GM19025 (cell line): ENCODE measurements around the gene ST7.
"Not testable (repeated sequence)": the region's sequence is repeated elsewhere in the genome, so short reads cannot be mapped to it uniquely, and the experiment has no call there.

Source experiments
- ATAC-seq: cut with Tn5 transposase; IDR thresholded peaks from one replicate; pipeline ENCODE4 v1.9.1; 2021; ENCODE audit warnings: mild to moderate bottlenecking, low read depth, moderate library complexity; ENCODE audit not compliant: unreplicated experiment

Gene ST7

GRCh38 chr7:116975024-116975423, 21.7 kb downstream of the ST7 start:
- not testable (repeated sequence) for ATAC-seq

- ATAC-seq = no peak
Measured at GRCh38 chr7:116977172-116977571, 23.9 kb downstream of the ST7 start.

GRCh38 chr7:116978006-116978405, 24.7 kb downstream of the ST7 start:
- ATAC-seq = no peak

GRCh38 chr7:116979430-116979829, 26.1 kb downstream of the ST7 start:
- no peak for ATAC-seq

- no peak for ATAC-seq
Measured at GRCh38 chr7:116980354-116980753, 27.1 kb downstream of the ST7 start.

DNA sequence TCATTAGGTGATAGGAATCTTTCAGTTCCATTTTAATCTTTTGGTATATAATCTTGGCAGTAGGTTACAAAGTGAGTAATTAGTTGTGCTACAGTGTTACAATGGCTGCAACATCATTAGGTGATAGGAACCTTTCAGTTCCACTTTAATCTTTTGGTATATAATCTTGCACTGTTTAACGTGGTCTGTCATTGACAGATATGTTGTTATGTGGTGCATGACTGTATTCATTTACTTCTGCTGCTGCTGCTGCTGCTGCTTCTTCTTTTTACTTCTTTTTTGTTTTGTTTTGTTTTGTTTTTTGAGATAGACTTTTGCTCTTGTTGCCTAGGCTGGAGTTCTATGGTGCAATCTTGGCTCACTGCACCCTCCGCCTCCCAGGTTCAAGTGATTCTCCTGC, 28.6 kb downstream of the ST7 start:
- no peak for ATAC-seq

DNA sequence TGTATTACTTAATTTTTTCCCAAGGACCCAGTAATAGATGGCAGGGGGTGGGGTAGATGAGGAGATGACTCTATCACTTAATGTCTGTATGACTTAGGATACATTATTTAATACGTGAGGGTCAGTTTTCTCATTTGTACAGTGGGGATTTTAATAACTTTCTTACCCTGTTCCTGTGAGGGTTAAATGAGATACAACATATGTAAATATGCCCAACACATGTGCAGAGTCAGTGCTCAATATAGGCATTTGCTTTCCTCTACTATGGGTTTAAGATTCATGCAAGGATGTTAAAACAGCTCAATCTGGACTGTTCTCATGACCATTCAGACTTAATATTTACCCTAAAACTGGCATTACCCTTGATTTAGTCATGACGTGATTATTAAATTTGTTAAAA, 31.2 kb downstream of the ST7 start:
- ATAC-seq = no peak

- ATAC-seq = no peak
Measured at GRCh38 chr7:116984917-116985316, 31.6 kb downstream of the ST7 start.

GRCh38 chr7:116985575-116985974, 32.3 kb downstream of the ST7 start:
- no peak for ATAC-seq

DNA sequence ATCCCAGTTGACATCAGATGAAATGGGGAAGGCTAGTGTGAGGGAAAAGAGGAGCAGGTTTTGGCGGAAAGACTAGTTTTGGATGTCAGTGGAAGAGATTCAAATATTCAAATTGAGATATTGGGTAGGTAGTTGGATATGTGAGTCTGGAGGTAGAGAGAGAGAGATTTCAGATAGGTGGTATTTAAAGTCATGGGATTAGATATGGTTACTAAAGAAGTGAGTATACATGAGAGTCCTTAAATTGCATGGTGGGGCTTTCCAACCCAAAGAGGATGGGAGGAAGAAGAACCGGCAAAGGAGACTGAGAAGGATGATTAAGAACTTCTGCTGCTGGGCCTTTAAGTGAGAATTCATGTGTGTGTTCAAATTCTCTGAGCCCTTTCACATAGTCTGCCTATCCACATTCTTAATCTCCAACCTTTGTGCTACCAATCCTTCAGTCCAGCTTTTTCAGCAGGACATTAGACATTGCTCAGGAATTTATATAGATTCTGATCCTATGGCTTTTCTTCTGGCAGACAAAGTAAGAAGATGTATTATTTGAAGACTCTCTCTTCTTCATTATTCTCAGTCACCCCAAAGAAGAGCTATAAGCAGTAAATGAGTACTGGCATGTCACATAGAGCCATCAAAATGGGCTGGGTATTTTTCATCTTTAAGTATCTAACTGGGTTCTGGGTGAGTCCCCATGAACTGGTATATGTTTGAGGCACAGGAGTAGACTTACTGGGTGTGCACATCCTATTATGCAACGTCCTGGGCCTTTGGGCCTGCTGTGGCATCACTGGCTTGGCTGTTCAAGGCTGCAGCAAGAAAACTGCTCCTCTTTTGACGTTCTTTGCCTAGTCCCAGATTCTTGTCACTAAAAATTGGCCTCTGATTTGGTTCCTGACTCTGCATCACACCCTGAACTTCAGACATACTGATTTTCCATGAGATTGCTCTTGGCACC, 33.6 kb downstream of the ST7 start:
- ATAC-seq = no peak

DNA sequence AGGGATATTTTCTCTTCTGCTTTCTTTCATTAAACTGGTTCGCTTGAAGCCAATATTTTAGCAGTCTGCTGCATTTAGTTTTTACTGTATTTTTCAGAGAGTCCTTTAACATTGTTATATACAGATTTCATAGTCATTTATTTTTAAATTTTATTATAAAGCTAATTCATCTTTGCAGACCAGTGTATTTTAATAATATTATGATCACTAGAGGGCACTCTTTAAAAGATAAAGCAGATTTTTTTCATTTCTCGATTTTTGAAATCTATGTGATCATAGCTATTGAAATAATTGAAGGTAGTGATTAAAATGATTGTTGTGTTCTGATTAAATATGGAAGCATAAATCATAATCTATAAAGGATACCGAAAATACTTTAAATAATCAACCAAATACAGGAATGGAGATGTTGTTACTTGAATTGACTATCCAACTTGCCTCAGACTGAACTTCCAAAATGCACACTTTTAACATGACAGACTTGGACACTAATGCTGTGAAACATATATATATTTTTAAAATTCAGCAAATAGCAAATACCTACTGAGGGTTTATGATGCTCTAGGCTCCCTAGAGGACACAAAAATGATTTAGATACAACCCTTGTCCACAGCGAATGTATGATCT, 35.2 kb downstream of the ST7 start:
- no peak for ATAC-seq

GRCh38 chr7:116990056-116990455, 36.8 kb downstream of the ST7 start:
- ATAC-seq = no peak

DNA sequence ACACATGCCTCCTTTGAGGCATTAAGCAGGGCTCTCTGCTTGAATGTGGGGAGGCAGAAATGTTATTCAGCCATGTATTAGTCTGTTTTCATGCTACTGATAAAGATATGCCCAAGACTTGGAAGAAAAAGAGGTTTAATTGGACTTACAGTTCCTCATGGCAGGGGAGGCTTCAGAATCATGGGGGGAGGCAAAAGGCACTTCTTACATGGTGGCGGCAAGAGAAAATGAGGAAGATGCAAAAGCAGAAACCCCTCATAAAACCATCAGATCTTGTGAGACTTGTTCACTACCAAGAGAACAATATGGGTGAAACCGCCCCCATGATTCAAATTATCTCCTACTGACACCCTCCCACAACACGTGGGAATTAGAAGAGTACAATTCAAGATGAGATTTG, 37.9 kb downstream of the ST7 start:
- no peak for ATAC-seq

DNA sequence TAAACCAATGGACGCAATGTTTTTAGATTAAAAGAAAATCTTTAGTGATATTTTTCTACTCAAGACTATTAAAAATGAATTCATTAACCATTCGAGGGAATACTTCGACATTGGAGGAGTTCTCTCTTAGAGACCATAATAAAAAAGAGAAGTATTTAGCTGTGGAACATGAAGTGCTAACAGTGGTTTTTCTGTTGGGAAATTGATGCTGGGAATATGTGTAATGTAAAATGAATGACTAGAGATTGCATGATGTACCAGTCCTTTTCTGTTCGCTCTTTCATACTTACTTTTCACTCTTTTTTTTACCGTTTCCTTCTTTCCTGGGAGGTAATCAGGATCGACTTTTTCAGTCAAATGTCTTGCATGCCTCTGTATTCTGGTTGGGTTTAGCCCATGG, 41.3 kb downstream of the ST7 start:
- no peak for ATAC-seq

GRCh38 chr7:116997972-116998371, 44.7 kb downstream of the ST7 start:
- no peak for ATAC-seq

DNA sequence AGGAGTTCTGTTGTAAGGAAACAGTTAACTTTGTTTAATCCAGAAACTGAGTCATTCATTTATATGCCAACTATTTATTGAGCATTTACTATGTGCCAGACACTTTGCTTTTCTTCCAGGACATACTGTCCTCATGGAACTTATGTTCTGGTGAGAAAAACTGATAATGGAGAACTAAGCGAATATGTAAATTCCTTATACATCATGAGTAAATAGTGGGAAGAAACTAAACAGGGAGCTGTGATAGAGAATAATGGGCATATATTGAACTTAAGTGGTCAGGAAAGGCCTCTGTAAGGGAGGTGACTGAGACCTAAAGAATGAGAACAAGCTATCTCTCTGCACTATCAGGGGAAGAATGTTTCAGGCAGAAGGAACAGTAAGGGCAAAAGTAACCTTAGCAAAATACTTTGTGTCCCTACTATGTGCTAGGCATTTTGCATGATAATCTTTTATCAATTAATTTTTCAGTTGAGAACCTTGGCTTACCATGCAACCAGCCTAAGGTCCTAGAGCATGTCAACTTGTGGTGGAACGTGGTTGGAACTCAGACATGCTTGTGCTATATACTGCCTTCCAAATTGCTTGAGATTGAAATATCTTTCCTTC, 45.4 kb downstream of the ST7 start:
- no peak for ATAC-seq

- ATAC-seq = no peak
Measured at GRCh38 chr7:116999311-116999710, 46.0 kb downstream of the ST7 start.

DNA sequence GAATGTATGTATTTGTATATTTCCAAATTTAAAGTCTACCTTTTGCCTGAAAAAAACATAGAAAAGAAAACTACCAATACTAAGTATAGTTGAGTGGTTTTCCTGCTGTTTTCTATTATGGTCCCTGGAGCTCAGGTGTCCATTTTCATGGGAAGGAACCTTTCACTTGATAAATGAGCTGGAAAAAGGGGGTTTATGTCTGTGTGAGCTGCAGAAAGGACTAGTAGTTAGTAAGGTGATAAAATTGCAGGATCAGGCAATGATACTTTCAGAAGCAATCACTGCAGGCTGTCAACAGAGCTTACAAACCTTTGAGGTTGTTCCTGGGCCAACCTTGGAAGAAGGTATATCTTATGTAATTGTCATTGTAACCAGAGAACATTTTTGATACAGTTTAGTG, 48.0 kb downstream of the ST7 start:
- ATAC-seq = no peak

DNA sequence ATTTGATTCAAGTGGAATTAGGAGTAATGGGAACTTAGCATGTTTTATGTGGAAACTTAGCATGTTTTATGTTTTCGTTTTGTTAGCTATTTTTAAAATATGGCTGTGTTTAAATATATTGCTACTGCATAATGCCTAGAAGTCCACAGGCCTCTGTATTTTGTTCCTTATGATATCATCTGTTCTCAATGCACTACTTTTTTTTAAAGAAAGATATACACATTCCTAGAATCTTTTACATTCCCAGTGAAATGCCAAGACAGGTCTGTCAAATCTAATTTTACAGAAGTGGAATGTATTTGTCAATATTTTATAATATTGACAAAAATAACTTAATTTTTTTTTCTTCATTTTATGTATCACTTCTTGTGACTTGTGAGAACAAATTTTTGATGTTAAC, 51.6 kb downstream of the ST7 start:
- ATAC-seq = no peak

DNA sequence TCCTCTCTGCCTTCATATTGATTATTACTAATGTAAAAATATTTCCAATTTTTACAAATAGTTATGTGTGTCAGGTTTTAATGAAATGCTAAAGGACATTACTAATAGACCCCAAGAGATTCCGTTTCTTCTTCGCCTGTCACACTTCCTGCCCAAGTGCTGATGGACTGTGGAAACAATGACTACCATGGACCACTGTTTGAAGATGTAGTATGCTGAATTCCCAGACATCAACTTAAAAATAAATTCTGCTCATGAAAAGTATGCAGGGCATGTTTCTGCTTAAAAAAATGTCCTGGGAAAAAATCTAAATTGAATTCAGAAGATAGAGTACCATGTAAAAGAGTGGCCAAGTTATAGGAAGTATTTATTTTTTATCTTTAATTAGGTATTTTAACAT, 52.1 kb downstream of the ST7 start:
- ATAC-seq = no peak

DNA sequence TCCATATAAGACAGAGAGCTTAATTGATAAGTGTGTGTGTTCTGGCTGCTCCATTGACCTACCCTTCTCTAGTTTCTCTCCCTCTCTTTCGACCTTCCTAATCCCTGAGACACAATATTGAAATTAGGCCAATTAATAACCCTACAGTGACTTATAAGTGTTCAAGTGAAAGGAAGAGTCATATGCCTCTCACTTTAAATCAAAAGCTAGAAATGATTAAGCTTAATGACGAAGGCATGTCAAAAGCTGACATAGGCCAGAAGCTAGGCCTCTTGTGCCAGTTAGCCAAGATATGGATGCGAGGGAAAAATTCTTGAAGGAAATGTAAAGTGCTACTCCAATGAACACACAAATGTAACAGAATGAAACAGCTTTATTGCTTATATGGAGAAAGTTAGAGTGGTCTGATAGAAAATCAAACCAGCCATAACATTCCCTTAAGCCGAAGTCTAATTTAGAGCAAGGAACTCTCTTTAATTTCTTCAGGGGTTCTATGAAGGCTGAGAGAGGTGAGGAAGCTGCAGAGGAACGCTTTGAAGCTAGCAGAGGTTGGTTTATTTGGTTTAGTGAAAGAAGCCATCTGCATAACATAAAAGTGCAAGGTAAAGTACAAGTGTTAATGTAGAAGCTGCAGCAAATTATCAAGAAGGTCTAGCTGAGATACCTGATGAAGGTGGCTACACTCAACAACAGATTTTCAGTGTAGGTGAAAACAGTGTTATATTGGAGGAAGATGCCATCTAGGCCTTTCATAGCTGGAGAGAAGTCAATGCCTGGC, 53.8 kb downstream of the ST7 start:
- ATAC-seq = no peak
